Measurements from ENCODE around the gene BPIFB1. TPM values are rescaled to one million over a fixed set of nuclear protein-coding genes. Genes with fewer than 3 reads are reported as not detected.

The BPIFB1 gene
- total and polyA plus RNA-seq, 9 of the 15 experiments (the other 6 are each of a cell fraction or from before 2014, with no cell fraction given), result not detected

DNA sequence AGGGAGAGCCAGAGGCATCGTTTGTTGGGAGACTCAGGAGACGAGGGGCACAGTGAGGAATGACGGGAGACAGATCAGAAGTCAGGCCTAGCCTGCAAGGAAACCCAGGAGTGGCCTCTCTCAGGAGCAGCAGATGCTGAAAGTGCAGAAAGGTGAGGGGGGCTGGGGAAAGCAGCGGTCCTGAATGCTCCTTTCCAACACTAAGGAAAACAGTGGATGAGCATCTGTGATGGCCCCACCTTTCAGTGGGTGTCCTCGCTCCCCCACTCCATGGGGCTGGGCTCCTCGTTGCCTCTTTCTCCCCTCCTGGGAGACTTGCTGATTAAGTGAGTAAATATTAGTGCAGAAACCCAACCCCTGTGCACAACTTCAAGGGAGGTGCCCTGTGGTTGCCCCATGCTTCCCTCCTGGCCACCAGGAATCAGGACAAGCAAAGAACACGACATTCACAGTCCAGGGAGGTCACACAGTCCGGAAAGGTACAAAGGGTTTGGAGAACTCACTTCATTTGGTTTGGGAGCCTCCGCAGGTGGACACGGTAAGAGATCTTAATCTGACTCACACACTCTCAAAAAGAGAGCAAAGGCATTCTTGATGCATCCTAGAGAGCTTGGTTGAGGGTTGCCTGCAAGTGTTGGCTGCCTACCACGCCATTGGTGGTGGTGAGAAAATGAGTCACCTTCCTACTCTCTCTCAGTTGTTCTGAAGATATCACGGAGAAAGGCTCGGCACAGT lies 9.7 kb upstream of the BPIFB1 start:
- Histone ChIP-seq H3K27ac (ENCODE audit: extremely low read depth, low read depth, low read length) (no peak overlapping the region), H3K4me3 (no peak overlapping the region), H3K4me1 (replicated peaks in 1 of 2; ENCODE audit: control insufficient read depth in 2 of 2, insufficient read depth in 2 of 2, low read length in 2 of 2) (no peaks in the 10 kb centered on the region; a peak in 1 of 5 replicates), H4K20me1 (replicated peaks; ENCODE audit: control insufficient read depth, insufficient read depth, low read length) (no peaks in the 10 kb centered on the region), H2AFZ (ENCODE audit: low read depth, low read length) (no peak overlapping the region), H3K4me2 (ENCODE audit: insufficient read depth, low read length) (no peak overlapping the region), H3K79me2 (ENCODE audit: control insufficient read depth, insufficient read depth, low read length) (no peaks in the 10 kb centered on the region), H3K36me3 (ENCODE audit: control insufficient read depth, insufficient read depth, low read length) (no peaks in the 10 kb centered on the region), H3K9me1 (ENCODE audit: control insufficient read depth, insufficient read depth, low read length) (no peaks in the 10 kb centered on the region), H3K9ac (ENCODE audit: insufficient read depth in 1 of 2, low read depth in 2 of 2, low read length in 2 of 2) (no peak overlapping the region), H3K9me3 (replicated peaks; ENCODE audit: control insufficient read depth, insufficient read depth, low read depth, low read length) (no peaks in the 10 kb centered on the region), H3K27me3 (ENCODE audit: control insufficient read depth in 2 of 2, insufficient read depth in 2 of 2, low read length in 2 of 2) (peaks cover 28 to 68% of the 10 kb centered on the region in 2 experiments; a peak in 4 of 5 replicates)
- DNase-seq (ENCODE audit: extremely low read depth in 1 of 4, low spot score in 3 of 4) (no peak), FAIRE-seq (no peak), ATAC-seq (no peak)
- BruUV-seq (replicated peaks), result no TSS peak
- no peak for TF ChIP-seq BCL6 (CRISPR knock-in tag; IDR thresholded peaks at IDR 0.05)
- no peak for TF ChIP-seq KAT7 (CRISPR knock-in tag; IDR thresholded peaks at IDR 0.05; ENCODE audit: borderline replicate concordance)
- TF ChIP-seq HEY1 (CRISPR knock-in tag; IDR thresholded peaks at IDR 0.05; ENCODE audit: borderline replicate concordance), result no peak
- no peak for TF ChIP-seq ZNF644 (tag; IDR thresholded peaks at IDR 0.05; ENCODE audit: low read depth)
- TF ChIP-seq MYNN (IDR thresholded peaks at IDR 0.05), result no peak
- TF ChIP-seq MYNN (CRISPR knock-in tag; IDR thresholded peaks at IDR 0.05), result no peak
- TF ChIP-seq, protein P1, sequence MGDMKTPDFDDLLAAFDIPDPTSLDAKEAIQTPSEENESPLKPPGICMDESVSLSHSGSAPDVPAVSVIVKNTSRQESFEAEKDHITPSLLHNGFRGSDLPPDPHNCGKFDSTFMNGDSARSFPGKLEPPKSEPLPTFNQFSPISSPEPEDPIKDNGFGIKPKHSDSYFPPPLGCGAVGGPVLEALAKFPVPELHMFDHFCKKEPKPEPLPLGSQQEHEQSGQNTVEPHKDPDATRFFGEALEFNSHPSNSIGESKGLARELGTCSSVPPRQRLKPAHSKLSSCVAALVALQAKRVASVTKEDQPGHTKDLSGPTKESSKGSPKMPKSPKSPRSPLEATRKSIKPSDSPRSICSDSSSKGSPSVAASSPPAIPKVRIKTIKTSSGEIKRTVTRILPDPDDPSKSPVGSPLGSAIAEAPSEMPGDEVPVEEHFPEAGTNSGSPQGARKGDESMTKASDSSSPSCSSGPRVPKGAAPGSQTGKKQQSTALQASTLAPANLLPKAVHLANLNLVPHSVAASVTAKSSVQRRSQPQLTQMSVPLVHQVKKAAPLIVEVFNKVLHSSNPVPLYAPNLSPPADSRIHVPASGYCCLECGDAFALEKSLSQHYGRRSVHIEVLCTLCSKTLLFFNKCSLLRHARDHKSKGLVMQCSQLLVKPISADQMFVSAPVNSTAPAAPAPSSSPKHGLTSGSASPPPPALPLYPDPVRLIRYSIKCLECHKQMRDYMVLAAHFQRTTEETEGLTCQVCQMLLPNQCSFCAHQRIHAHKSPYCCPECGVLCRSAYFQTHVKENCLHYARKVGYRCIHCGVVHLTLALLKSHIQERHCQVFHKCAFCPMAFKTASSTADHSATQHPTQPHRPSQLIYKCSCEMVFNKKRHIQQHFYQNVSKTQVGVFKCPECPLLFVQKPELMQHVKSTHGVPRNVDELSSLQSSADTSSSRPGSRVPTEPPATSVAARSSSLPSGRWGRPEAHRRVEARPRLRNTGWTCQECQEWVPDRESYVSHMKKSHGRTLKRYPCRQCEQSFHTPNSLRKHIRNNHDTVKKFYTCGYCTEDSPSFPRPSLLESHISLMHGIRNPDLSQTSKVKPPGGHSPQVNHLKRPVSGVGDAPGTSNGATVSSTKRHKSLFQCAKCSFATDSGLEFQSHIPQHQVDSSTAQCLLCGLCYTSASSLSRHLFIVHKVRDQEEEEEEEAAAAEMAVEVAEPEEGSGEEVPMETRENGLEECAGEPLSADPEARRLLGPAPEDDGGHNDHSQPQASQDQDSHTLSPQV (IDR thresholded peaks at IDR 0.05), result no peak
- 0 out of 2 replicates have a peak, but pooled peaks have one; percentile 28 for TF ChIP-seq EZH2 (IDR thresholded peaks at IDR 0.05; ENCODE audit: borderline replicate concordance, low read depth, low read length)
- POLR2A ChIA-PET, result no interaction called here
- WGBS (ENCODE audit: insufficient coverage, low coverage, missing lambda C conversion rate), result 2% methylated on average over 12 of the region's 13 CpGs
- in situ Hi-C loops (cut with MboI), result no loop called here
- CTCF ChIA-PET (ENCODE audit: low intra/inter-chr PET ratio), result no interaction called here
- intact Hi-C loops (cut with micrococcal nuclease), result no loop called here

All from K562 (cell line).